HepG2 (cell line): ENCODE measurements around the gene SPNS3. TPM values are rescaled to one million over a fixed set of nuclear protein-coding genes. Genes with fewer than 3 reads are reported as not detected.

Source experiments
- REST ChIP-seq, 2 experiments: IDR thresholded peaks; 2 replicates each; pipeline ENCODE4 v1.6.1; 2011 to 2012; ENCODE audit warnings: low read length in 2 of 2, borderline replicate concordance in 1 of 2, low read depth in 1 of 2, mild to moderate bottlenecking in 1 of 2, moderate library complexity in 1 of 2
- SMYD3 ChIP-seq: sonication (generic); formaldehyde crosslinking; IDR thresholded peaks from 2 replicates; pipeline ENCODE4 v1.8.1; 2023; ENCODE audit warnings: mild to moderate bottlenecking, missing genetic modification reagents
- SNRNP70 ChIP-seq: fragments of 200-400 bp; formaldehyde crosslinking; IDR thresholded peaks from 2 replicates; pipeline ENCODE4 v1.6.1; 2017; ENCODE audit warnings: mild to moderate bottlenecking, low read depth, low read length, moderate library complexity
- TBL1XR1 ChIP-seq: fragments of 150-350 bp; IDR thresholded peaks from 2 replicates; pipeline ENCODE4 v1.6.1; 2014; ENCODE audit warnings: borderline replicate concordance, low read length; ENCODE audit not compliant: partially characterized antibody
- TOPORS ChIP-seq: sonication (generic); formaldehyde crosslinking; IDR thresholded peaks from 2 replicates; pipeline ENCODE4 v1.8.0; 2023; ENCODE audit warnings: mild to moderate bottlenecking, missing genetic modification reagents
- ZBTB1 ChIP-seq: sonication (generic); formaldehyde crosslinking; IDR thresholded peaks from 2 replicates; pipeline ENCODE4 v1.4.0; 2020; ENCODE audit warnings: missing genetic modification reagents, borderline replicate concordance
- ZBTB14 ChIP-seq: sonication (generic); formaldehyde crosslinking; IDR thresholded peaks from 2 replicates; pipeline ENCODE4 v1.4.0; 2020; ENCODE audit warnings: missing genetic modification reagents
- ZEB1 ChIP-seq: IDR thresholded peaks from 2 replicates; pipeline ENCODE4 v1.6.1; 2012; ENCODE audit warnings: mild to moderate bottlenecking, low read depth, inconsistent platforms; ENCODE audit not compliant: insufficient replicate concordance
- ZHX2 ChIP-seq, 2 experiments: sonication (generic) in 1 of 2; formaldehyde crosslinking in 1 of 2; IDR thresholded peaks; 2 replicates each; pipeline versions ENCODE4 v1.6.1 to v1.9.0; 2014 to 2022; ENCODE audit warnings: antibody characterized with exemption in 1 of 2, borderline replicate concordance in 1 of 2, inconsistent platforms in 1 of 2, low read depth in 1 of 2, missing genetic modification reagents in 1 of 2
- ZNF33A ChIP-seq: sonication (generic); formaldehyde crosslinking; IDR thresholded peaks from 2 replicates; pipeline ENCODE4 v1.5.1; 2020; ENCODE audit warnings: missing genetic modification reagents, mild to moderate bottlenecking, moderate library complexity, borderline replicate concordance
- ZNF512B ChIP-seq: sonication (generic); formaldehyde crosslinking; IDR thresholded peaks from 2 replicates; pipeline ENCODE4 v1.5.1; 2020; ENCODE audit warnings: missing genetic modification reagents, mild to moderate bottlenecking, borderline replicate concordance
- ZNF619 ChIP-seq: sonication (generic); formaldehyde crosslinking; IDR thresholded peaks from 2 replicates; pipeline ENCODE4 v1.4.0; 2020; ENCODE audit warnings: mild to moderate bottlenecking, missing genetic modification reagents
- ZNF678 ChIP-seq: sonication (generic); formaldehyde crosslinking; IDR thresholded peaks from 2 replicates; pipeline ENCODE4 v1.4.0; 2020; ENCODE audit warnings: mild to moderate bottlenecking, missing genetic modification reagents
- polyA plus RNA-seq, 8 experiments: library from polyadenylated mRNA; depleted of rRNA in 3 of 8; stranded (reverse) in 7 of 8; unstranded in 1 of 8; fragments of >200 nt; fragmentation: Illumina TruSeq in 4 of 8; extraction: Trizol in 4 of 8; gene quantifications; 2 replicates each; pipeline versions ENCODE4 v1.2.1 to v1.2.3, GENCODE V29; 2011 to 2016; ENCODE audit warnings: low read depth in 4 of 8, missing spikeins in 1 of 8, mixed read lengths in 1 of 8; ENCODE audit not compliant: insufficient read depth in 1 of 8
- total RNA-seq, 5 experiments: library from RNA; depleted of rRNA; stranded (reverse); fragments of >200 nt; fragmentation: Illumina TruSeq; extraction: Trizol; gene quantifications; 2 replicates each; pipeline ENCODE4 v1.2.3, GENCODE V29; 2016; ENCODE audit warnings: low read depth in 1 of 5

The SPNS3 gene
- total and polyA plus RNA-seq, 2 of the 13 experiments (the other 11 are each of a cell fraction or from before 2014, with no cell fraction given) = not detected

GRCh38 chr17:4492721-4493561 lies 59.2 kb downstream of the SPNS3 start (continued):
- TF ChIP-seq ZHX2 (IDR thresholded peaks at IDR 0.05; ENCODE audit: low read depth) = no peak
- TF ChIP-seq ZHX2 (CRISPR knock-in tag; IDR thresholded peaks at IDR 0.05; ENCODE audit: borderline replicate concordance) = no peak; the same call in 1 of the 2 replicates
- peak in 1 of 2 experiments; percentile 99 for TF ChIP-seq REST (IDR thresholded peaks at IDR 0.05; ENCODE audit: borderline replicate concordance in 1 of 2, low read depth in 1 of 2, low read length in 2 of 2)
- no peak for TF ChIP-seq ZEB1
- TF ChIP-seq TBL1XR1 = no peak
- TF ChIP-seq ZNF33A (CRISPR knock-in tag) = no peak
- peak; percentile 60; the same call in 1 of the 2 replicates for TF ChIP-seq ZBTB1
- TF ChIP-seq SMYD3 (CRISPR knock-in tag) = no peak
- TF ChIP-seq ZNF678 (CRISPR knock-in tag) = no peak
- TF ChIP-seq ZBTB14 (CRISPR knock-in tag) = no peak
- TF ChIP-seq SNRNP70 = no peak
- no peak for TF ChIP-seq ZNF619 (CRISPR knock-in tag)
- TF ChIP-seq ZNF512B = no peak
- no peak for TF ChIP-seq TOPORS (CRISPR knock-in tag)
